T-helper 1 cell treated with Interleukin-12 subunit alpha and Interleukin-12 subunit beta and Interleukin-4 antibody, amounts not matched to agents 30 μg/mL and 1 μg/mL, for 36 hours (primary cell): ENCODE results near the gene PCNX2.
"Not testable (repeated sequence)": the region's sequence is repeated elsewhere in the genome, so short reads cannot be mapped to it uniquely, and the experiment has no call there.

Experiments used
- H3K27ac Mint-ChIP-seq: one replicate; pipeline ENCODE4 v1.8.0; 2021; ENCODE audit warnings: mild to moderate bottlenecking, mixed read lengths
- H3K27me3 Mint-ChIP-seq: one replicate; pipeline ENCODE4 v1.8.0; 2021; ENCODE audit warnings: low read depth, mixed read lengths
- H3K36me3 Mint-ChIP-seq: one replicate; pipeline ENCODE4 v1.8.0; 2021; ENCODE audit warnings: low read depth, mixed read lengths
- H3K4me1 Mint-ChIP-seq: one replicate; pipeline ENCODE4 v1.8.0; 2021; ENCODE audit warnings: low read depth, mixed read lengths
- H3K4me3 Mint-ChIP-seq: one replicate; pipeline ENCODE4 v1.8.0; 2021; ENCODE audit warnings: mild to moderate bottlenecking, moderate library complexity, mixed read lengths
- H3K9me3 Mint-ChIP-seq: one replicate; pipeline ENCODE4 v1.8.0; 2021; ENCODE audit warnings: mixed read lengths

PCNX2 gene

DNA sequence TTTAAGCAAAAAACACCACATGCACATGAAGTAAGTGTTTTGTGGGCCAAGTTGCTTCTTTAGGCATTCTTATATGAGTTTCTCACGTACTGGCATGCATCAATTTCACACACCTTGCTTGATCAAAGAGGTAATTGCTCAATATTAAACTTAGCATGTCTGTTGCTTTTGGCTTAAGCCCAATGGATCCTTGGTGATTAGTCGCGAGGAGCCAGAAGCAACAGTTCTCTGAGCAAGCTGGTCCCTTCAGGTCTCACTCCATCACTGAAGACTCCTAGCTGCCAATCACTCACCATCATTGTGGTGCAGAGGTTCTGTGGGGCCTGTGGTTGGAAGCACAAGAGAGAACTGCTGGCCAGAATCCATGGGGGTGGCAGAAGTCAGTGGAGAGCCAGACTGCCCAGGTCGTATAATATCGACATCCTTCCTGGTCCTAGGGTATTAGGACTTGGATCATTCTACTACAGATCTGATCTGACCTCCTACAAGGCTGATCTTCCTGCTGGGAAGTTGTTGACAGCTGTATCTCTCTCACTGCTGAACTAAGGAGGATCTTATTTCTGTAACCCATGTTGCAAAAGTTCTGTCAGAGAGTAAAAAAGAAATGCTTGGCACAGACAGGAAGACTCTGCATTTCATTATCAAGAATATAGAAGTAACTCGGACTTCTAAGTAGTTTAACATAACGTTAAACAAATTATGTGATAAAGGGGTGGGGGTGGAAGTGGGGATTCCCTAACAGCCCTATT, 204.6 kb downstream of the PCNX2 start:
- Mint-ChIP-seq H3K4me3 (no peak overlapping the region), H3K27me3 (no peaks in the 10 kb centered on the region), H3K4me1 (peaks cover 6% of the 10 kb centered on the region), H3K27ac (no peak overlapping the region), H3K9me3 (no peaks in the 10 kb centered on the region), H3K36me3 (peaks cover 11% of the 10 kb centered on the region)

DNA sequence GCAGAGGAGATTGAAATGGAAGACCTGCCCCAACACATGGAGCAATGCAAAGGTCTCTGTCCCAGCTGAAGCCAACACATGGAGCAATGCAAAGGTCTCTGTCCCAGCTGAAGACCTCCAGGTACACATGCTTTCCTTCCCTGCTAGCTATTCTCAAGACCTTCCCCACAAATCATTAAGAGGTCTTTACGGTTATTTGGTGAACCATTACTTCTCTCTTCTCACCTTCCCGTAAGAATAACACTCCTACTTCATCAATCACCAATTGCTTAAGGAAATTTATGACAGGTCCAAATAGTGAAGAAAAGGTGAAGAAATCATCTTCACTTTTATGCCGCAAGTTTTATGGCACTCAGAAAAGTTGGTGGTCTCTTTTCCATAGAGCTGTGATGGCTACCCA, 206.3 kb downstream of the PCNX2 start:
- H3K27me3 Mint-ChIP-seq: no peaks in the 10 kb centered on the region
- no peak overlapping the region for H3K27ac Mint-ChIP-seq
- H3K4me1 Mint-ChIP-seq: peaks cover 6% of the 10 kb centered on the region
- H3K4me3 Mint-ChIP-seq: no peak overlapping the region
- peaks cover 15% of the 10 kb centered on the region for H3K36me3 Mint-ChIP-seq
- no peaks in the 10 kb centered on the region for H3K9me3 Mint-ChIP-seq

DNA sequence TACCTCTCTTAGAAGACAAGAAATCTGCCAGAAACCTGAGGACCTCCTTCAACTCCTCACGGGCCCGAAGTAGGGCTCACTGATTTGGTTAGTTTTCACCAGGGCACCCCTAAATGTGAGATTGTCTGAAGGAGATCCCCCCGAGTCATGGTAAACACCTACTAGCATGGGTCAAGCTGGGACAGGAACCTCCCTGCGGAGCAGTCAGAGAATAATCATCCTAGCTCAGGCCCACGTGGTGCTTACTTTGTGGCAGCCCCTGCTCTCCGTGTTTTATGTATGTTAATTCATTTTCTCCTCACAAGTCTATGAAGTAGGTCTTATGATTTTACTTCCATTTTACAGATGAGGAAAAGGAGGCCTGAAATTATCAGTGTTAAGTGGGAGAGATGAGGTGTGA, 206.9 kb downstream of the PCNX2 start:
- H3K27ac Mint-ChIP-seq: no peak overlapping the region
- no peaks in the 10 kb centered on the region for H3K9me3 Mint-ChIP-seq
- no peaks in the 10 kb centered on the region for H3K27me3 Mint-ChIP-seq
- peaks cover 6% of the 10 kb centered on the region for H3K4me1 Mint-ChIP-seq
- H3K4me3 Mint-ChIP-seq: no peak overlapping the region
- H3K36me3 Mint-ChIP-seq: peaks cover 15% of the 10 kb centered on the region

GRCh38 chr1:233086961-233087881, 208.3 kb downstream of the PCNX2 start:
- Mint-ChIP-seq H3K36me3 (peaks cover 12% of the 10 kb centered on the region), H3K27ac (no peak overlapping the region), H3K4me1 (peaks cover 4% of the 10 kb centered on the region), H3K9me3 (no peaks in the 10 kb centered on the region), H3K4me3 (no peak overlapping the region), H3K27me3 (no peaks in the 10 kb centered on the region)

- Mint-ChIP-seq H3K27ac (no peak overlapping the region), H3K9me3 (no peaks in the 10 kb centered on the region), H3K4me1 (no peaks in the 10 kb centered on the region), H3K27me3 (no peaks in the 10 kb centered on the region), H3K36me3 (peaks cover 14% of the 10 kb centered on the region), H3K4me3 (no peak overlapping the region)
Observed at GRCh38 chr1:233085566-233085965, 210.0 kb downstream of the PCNX2 start.

DNA sequence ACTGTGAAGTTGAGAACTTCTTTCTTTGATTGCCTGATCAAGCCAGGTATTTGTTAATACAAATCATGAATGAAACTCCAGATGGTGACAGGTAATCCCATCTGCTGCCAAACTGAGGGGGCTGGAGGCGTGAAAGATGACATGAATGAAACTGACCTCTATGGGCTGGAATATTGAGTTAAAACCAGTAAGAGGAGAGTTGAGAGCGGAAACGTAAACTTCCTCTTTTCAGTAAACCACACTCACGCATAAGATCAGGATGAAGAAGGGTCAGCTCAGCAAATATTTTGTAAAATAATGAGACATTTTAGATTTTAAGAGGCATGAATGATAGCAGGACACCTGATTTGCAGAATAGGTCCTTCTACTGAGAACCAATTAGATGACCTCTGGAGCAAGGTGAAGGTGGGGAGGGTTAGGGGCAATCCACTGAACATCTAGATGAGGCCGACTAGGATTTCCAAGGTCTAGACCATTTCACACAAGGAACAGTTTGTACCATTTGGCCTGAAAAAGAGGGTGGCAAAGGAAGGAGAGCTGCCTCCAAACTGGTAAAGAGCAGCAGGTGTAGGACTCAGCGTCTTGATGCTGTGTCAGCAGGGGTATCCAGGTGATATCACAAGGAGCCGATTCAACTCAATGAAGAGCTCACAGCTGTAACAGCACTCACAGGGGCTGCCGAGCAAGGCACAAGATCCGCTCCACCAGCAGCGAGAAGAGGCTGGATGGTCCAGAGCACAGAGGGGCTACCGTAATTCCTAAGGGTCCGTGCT, 212.6 kb downstream of the PCNX2 start:
- Mint-ChIP-seq H3K4me1 (no peaks in the 10 kb centered on the region), H3K27me3 (no peaks in the 10 kb centered on the region), H3K27ac (no peak overlapping the region), H3K36me3 (peaks cover 17% of the 10 kb centered on the region), H3K4me3 (no peak overlapping the region), H3K9me3 (no peaks in the 10 kb centered on the region)

GRCh38 chr1:233081735-233082134, 213.8 kb downstream of the PCNX2 start:
- H3K4me3 Mint-ChIP-seq: no peak overlapping the region
- no peaks in the 10 kb centered on the region for H3K9me3 Mint-ChIP-seq
- H3K4me1 Mint-ChIP-seq: no peaks in the 10 kb centered on the region
- no peaks in the 10 kb centered on the region for H3K27me3 Mint-ChIP-seq
- peaks cover 16% of the 10 kb centered on the region for H3K36me3 Mint-ChIP-seq
- no peak overlapping the region for H3K27ac Mint-ChIP-seq

- H3K36me3 Mint-ChIP-seq: peaks cover 13% of the 10 kb centered on the region
Observed at GRCh38 chr1:233080827-233081226, 214.7 kb downstream of the PCNX2 start.

GRCh38 chr1:233080286-233080685, 215.2 kb downstream of the PCNX2 start:
- no peaks in the 10 kb centered on the region for H3K9me3 Mint-ChIP-seq
- H3K36me3 Mint-ChIP-seq: peaks cover 8% of the 10 kb centered on the region
- no peak overlapping the region for H3K4me3 Mint-ChIP-seq
- no peaks in the 10 kb centered on the region for H3K4me1 Mint-ChIP-seq
- no peaks in the 10 kb centered on the region for H3K27me3 Mint-ChIP-seq
- H3K27ac Mint-ChIP-seq: no peak overlapping the region

More at GRCh38 chr1:233080827-233081226, 214.7 kb downstream of the PCNX2 start:
- not testable (repeated sequence) for H3K4me1 Mint-ChIP-seq, H3K9me3 Mint-ChIP-seq, H3K4me3 Mint-ChIP-seq, H3K27me3 Mint-ChIP-seq, H3K27ac Mint-ChIP-seq

- H3K27ac Mint-ChIP-seq: no peak overlapping the region
- H3K27me3 Mint-ChIP-seq: no peaks in the 10 kb centered on the region
- H3K4me3 Mint-ChIP-seq: no peak overlapping the region
- no peaks in the 10 kb centered on the region for H3K4me1 Mint-ChIP-seq
- no peaks in the 10 kb centered on the region for H3K9me3 Mint-ChIP-seq
- H3K36me3 Mint-ChIP-seq: peaks cover 10% of the 10 kb centered on the region
Observed at GRCh38 chr1:233079574-233079973, 216.0 kb downstream of the PCNX2 start.

GRCh38 chr1:233078396-233078795, 217.1 kb downstream of the PCNX2 start:
- Mint-ChIP-seq H3K36me3 (peaks cover 11% of the 10 kb centered on the region), H3K4me1 (no peaks in the 10 kb centered on the region), H3K4me3 (no peak overlapping the region), H3K9me3 (peaks cover 3% of the 10 kb centered on the region), H3K27me3 (no peaks in the 10 kb centered on the region), H3K27ac (no peak overlapping the region)

DNA sequence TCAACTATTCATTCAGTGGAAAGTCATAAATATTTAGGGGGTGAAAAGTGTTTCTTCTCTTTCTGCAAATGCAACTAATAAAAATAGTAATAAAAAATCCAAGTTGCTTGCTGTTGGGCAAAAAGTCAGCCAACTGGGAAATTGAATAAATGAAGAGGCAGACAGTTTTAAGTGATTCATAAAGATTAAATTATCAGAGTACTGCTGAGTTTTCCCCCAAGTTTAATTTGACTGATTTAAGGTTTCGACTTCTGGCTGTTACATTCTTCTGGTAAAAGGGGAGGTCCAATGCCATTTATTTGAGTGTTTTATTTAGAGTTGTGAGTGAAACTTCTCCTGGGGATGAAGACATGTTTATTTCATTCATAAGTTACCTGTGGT, 219.6 kb downstream of the PCNX2 start:
- H3K9me3 Mint-ChIP-seq: peaks cover 9% of the 10 kb centered on the region
- no peaks in the 10 kb centered on the region for H3K27me3 Mint-ChIP-seq
- no peak overlapping the region for H3K27ac Mint-ChIP-seq
- peaks cover 9% of the 10 kb centered on the region for H3K36me3 Mint-ChIP-seq
- no peak overlapping the region for H3K4me3 Mint-ChIP-seq
- H3K4me1 Mint-ChIP-seq: no peaks in the 10 kb centered on the region

DNA sequence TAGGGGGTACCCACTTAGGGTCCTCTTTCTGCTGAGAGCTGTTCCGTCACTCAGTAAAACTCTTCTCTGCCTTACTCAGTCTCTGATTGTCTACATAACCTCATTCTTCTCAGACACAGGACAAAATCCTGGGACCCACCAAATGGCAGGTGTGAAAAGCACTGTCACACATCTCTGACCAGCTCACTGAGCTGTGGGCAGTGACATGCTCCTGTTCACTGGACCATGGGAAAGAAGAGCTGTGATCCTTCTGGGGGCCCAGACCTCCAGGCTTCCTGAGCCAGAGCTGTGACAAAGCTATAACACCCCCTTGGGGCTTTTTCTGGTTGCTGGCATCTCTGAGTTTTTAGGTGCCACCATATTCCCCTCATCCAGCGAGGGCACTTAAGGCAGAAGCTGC, 229.4 kb downstream of the PCNX2 start:
- Mint-ChIP-seq H3K36me3 (peaks cover 14% of the 10 kb centered on the region), H3K27me3 (no peaks in the 10 kb centered on the region)

DNA sequence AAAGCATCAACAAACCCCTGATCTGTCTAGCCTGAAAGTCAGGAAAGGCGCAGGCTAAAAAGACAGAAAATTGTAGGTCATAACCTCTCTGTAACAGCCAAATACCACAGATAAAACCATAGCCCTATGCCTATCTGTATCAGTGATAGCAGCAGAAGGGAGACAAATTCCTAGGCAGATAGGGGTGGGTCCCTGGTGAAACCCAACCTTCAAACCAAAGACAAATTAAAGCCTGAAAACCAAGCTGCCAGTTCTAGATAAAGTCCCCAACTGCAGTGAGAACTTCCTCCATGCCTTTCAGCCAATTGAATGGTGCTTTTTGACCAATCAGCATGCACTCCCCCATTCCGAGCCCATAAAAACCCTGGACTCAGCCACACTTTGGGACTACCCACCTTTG, 229.8 kb downstream of the PCNX2 start:
- H3K9me3 Mint-ChIP-seq: peaks cover 9% of the 10 kb centered on the region
- no peak overlapping the region for H3K27ac Mint-ChIP-seq
- H3K27me3 Mint-ChIP-seq: no peaks in the 10 kb centered on the region
- H3K36me3 Mint-ChIP-seq: peaks cover 14% of the 10 kb centered on the region
- no peaks in the 10 kb centered on the region for H3K4me1 Mint-ChIP-seq
- no peak overlapping the region for H3K4me3 Mint-ChIP-seq

More for the DNA sequence above, 229.4 kb downstream of the PCNX2 start:
- Mint-ChIP-seq H3K4me3 (no peak overlapping the region), H3K4me1 (no peaks in the 10 kb centered on the region), H3K27ac (no peak overlapping the region), H3K9me3 (peaks cover 9% of the 10 kb centered on the region)
